Femur (tissue), 1 donor: Measurements from ENCODE around the gene HSD17B2.
"Not testable (repeated sequence)": the region's sequence is repeated elsewhere in the genome, so short reads cannot be mapped to it uniquely, and the experiment has no call there.

ENCODE experiments used
- DNase-seq: peaks from one replicate; pipeline ENCODE4 v3.0.0-alpha.2; 2017

Gene HSD17B2

GRCh38 chr16:82137822-82138167, 102.7 kb downstream of the HSD17B2 start:
- no peak for DNase-seq

GRCh38 chr16:82138478-82139285, 103.6 kb downstream of the HSD17B2 start:
- DNase-seq, result no peak

GRCh38 chr16:82139286-82139571, 104.2 kb downstream of the HSD17B2 start:
- not testable (repeated sequence) for DNase-seq

GRCh38 chr16:82146556-82146955, 111.5 kb downstream of the HSD17B2 start:
- DNase-seq, result no peak

GRCh38 chr16:82146957-82147356, 111.9 kb downstream of the HSD17B2 start:
- DNase-seq, result no peak

- no peak for DNase-seq
Measured at GRCh38 chr16:82147546-82147945, 112.5 kb downstream of the HSD17B2 start.
